Measurements from ENCODE around the gene RUNX1. TPM values are rescaled to one million over a fixed set of nuclear protein-coding genes. Genes with fewer than 3 reads are reported as not detected.

The RUNX1 gene
- total and polyA plus RNA-seq, 2 of the 13 experiments (the other 11 are each of a cell fraction or from before 2014, with no cell fraction given): 5.4 to 6.4 TPM

DNA sequence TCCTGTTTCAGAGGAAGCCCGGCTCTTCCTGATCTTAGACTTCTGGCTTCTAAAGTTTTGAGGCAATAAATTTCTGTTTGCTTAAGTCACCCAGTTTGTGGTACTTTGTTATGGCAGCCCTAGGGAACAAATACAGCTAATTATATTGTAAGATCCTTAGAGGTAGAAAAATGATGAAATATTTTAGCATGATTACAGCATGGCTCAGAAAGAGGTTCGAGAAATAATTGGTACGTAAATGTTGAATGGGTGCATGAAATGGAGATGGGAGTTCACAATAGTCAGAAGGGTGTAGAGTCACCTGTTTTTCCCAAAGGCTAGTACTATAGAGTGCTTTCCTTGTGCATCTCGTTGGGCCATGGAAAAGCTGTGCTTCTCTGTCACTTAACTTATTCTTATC, 123.5 kb downstream of the RUNX1 start:
- DNase-seq (ENCODE audit: low spot score): no peak
- H3K27me3 ChIP-seq (ENCODE audit: control insufficient read depth in 1 of 2, insufficient read depth in 2 of 2, low read length in 2 of 2): no peaks in the 10 kb centered on the region
- no peak for TF ChIP-seq ZNF547 (CRISPR knock-in tag; IDR thresholded peaks at IDR 0.05)
- TF ChIP-seq, protein P1, sequence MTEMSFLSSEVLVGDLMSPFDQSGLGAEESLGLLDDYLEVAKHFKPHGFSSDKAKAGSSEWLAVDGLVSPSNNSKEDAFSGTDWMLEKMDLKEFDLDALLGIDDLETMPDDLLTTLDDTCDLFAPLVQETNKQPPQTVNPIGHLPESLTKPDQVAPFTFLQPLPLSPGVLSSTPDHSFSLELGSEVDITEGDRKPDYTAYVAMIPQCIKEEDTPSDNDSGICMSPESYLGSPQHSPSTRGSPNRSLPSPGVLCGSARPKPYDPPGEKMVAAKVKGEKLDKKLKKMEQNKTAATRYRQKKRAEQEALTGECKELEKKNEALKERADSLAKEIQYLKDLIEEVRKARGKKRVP (CRISPR knock-in tag; IDR thresholded peaks at IDR 0.05): peak in 1 of 2 experiments; percentile 25; a peak in 1 of 4 replicates
- ChIA-PET CTCF (ENCODE audit: low intra/inter-chr PET ratio, low total read pairs) (no interaction called here), POLR2A (no interaction called here)
- no peak overlapping the region for H3K4me2 ChIP-seq (ENCODE audit: low read depth, low read length)
- H3K9ac ChIP-seq (ENCODE audit: insufficient read depth, low read depth, low read length): no peak overlapping the region
- intact Hi-C loops (cut with micrococcal nuclease; ENCODE audit: unreplicated experiment) (no loop called here), in situ Hi-C loops (cut with HindIII; ENCODE audit: extremely low pct_ligation_motif_present, low pct_unique_long_range_greater_than_20kb) (no loop called here)
- no peaks in the 10 kb centered on the region for H4K20me1 ChIP-seq (ENCODE audit: insufficient read depth, low read length)
- no peaks in the 10 kb centered on the region for H3K79me2 ChIP-seq (ENCODE audit: insufficient read depth, low read length)
- BruUV-seq (replicated peaks): no TSS peak
- no peak overlapping the region for H3K27ac ChIP-seq (ENCODE audit: extremely low read length, insufficient read depth, low read length)
- no peak for FAIRE-seq
- peaks cover 28% of the 10 kb centered on the region for H3K4me1 ChIP-seq (ENCODE audit: insufficient read depth, low read length)
- ATAC-seq: no peak
- no peak overlapping the region for H2AFZ ChIP-seq (ENCODE audit: low read length)
- H3K4me3 ChIP-seq (replicated peaks in 1 of 3; ENCODE audit: insufficient read depth in 1 of 3, low read depth in 2 of 3, low read length in 3 of 3): no peak overlapping the region
- 73% methylated on average over 4 of the region's 4 CpGs for WGBS (ENCODE audit: low lambda C conversion rate)
- H3K9me3 ChIP-seq (ENCODE audit: low read length): no peaks in the 10 kb centered on the region
- H3K36me3 ChIP-seq (replicated peaks in 1 of 2; ENCODE audit: control insufficient read depth in 1 of 2, insufficient read depth in 2 of 2, low read length in 2 of 2): no peaks in the 10 kb centered on the region

DNA sequence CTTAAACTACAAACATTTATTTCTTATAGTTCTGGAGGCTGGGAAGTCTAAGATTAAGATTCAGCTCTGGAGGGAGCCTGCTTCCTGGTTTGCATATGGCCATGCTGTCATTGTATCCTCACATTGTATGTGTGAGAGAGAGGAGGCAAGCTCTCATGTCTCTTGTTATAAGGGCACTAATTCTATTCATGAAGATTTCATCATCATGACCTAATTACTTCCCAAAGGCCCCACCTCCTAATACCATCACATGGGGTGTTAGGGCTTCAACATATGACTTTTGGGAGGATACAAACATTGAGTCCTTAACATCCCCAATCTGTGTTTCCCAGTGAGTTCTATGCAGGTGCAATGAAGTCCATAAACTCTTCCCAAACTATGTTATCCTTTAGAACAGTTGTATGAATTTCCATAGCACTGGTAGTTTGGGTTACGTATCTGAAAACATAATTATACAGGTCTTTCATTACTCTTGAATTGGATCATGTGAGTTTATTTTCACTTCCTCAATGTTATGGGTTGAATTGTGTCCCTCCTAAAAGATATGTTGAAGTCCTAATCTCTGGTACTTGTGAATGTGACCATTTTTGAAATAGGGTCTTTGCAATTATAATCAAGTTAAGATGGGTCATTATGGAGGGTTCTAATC, 124.2 kb downstream of the RUNX1 start:
- no peak for FAIRE-seq

More for the DNA sequence above, 124.2 kb downstream of the RUNX1 start:
- Histone ChIP-seq H3K27me3 (ENCODE audit: control insufficient read depth in 1 of 2, insufficient read depth in 2 of 2, low read length in 2 of 2) (no peaks in the 10 kb centered on the region), H3K36me3 (replicated peaks in 1 of 2; ENCODE audit: control insufficient read depth in 1 of 2, insufficient read depth in 2 of 2, low read length in 2 of 2) (no peaks in the 10 kb centered on the region), H4K20me1 (ENCODE audit: insufficient read depth, low read length) (no peaks in the 10 kb centered on the region), H2AFZ (ENCODE audit: low read length) (no peak overlapping the region), H3K4me3 (replicated peaks in 1 of 3; ENCODE audit: insufficient read depth in 1 of 3, low read depth in 2 of 3, low read length in 3 of 3) (no peak overlapping the region), H3K79me2 (ENCODE audit: insufficient read depth, low read length) (no peaks in the 10 kb centered on the region), H3K4me1 (ENCODE audit: insufficient read depth, low read length) (peaks cover 28% of the 10 kb centered on the region), H3K9me3 (ENCODE audit: low read length) (no peaks in the 10 kb centered on the region), H3K9ac (ENCODE audit: insufficient read depth, low read depth, low read length) (no peak overlapping the region), H3K4me2 (ENCODE audit: low read depth, low read length) (no peak overlapping the region), H3K27ac (ENCODE audit: extremely low read length, insufficient read depth, low read length) (no peak overlapping the region)
- no TSS peak for BruUV-seq (replicated peaks)
- ChIA-PET POLR2A (no interaction called here), CTCF (ENCODE audit: low intra/inter-chr PET ratio, low total read pairs) (no interaction called here)
- ATAC-seq (no peak), DNase-seq (ENCODE audit: low spot score) (no peak)
- intact Hi-C loops (cut with micrococcal nuclease; ENCODE audit: unreplicated experiment): no loop called here
- WGBS (ENCODE audit: low lambda C conversion rate): 95% methylated on average over 1 of the region's 1 CpG
- in situ Hi-C loops (cut with HindIII; ENCODE audit: extremely low pct_ligation_motif_present, low pct_unique_long_range_greater_than_20kb): no loop called here
- TF ChIP-seq, protein P2, sequence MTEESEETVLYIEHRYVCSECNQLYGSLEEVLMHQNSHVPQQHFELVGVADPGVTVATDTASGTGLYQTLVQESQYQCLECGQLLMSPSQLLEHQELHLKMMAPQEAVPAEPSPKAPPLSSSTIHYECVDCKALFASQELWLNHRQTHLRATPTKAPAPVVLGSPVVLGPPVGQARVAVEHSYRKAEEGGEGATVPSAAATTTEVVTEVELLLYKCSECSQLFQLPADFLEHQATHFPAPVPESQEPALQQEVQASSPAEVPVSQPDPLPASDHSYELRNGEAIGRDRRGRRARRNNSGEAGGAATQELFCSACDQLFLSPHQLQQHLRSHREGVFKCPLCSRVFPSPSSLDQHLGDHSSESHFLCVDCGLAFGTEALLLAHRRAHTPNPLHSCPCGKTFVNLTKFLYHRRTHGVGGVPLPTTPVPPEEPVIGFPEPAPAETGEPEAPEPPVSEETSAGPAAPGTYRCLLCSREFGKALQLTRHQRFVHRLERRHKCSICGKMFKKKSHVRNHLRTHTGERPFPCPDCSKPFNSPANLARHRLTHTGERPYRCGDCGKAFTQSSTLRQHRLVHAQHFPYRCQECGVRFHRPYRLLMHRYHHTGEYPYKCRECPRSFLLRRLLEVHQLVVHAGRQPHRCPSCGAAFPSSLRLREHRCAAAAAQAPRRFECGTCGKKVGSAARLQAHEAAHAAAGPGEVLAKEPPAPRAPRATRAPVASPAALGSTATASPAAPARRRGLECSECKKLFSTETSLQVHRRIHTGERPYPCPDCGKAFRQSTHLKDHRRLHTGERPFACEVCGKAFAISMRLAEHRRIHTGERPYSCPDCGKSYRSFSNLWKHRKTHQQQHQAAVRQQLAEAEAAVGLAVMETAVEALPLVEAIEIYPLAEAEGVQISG (CRISPR knock-in tag; IDR thresholded peaks at IDR 0.05): no peak
- TF ChIP-seq, protein P3, sequence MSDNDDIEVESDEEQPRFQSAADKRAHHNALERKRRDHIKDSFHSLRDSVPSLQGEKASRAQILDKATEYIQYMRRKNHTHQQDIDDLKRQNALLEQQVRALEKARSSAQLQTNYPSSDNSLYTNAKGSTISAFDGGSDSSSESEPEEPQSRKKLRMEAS (IDR thresholded peaks at IDR 0.05): no peak
- TF ChIP-seq YY1 (IDR thresholded peaks at IDR 0.05; ENCODE audit: insufficient read depth, insufficient replicate concordance, low read depth, low read length) (no peak), SOX13 (IDR thresholded peaks at IDR 0.05) (no peak), SOX13 (CRISPR knock-in tag; conservative IDR thresholded peaks at IDR 0.05 in 1 of 2, IDR thresholded peaks at IDR 0.05 in 1 of 2) (no peak), SYNCRIP (IDR thresholded peaks at IDR 0.05; ENCODE audit: insufficient read depth, low read depth, low read length) (no peak), ADNP (CRISPR knock-in tag; IDR thresholded peaks at IDR 0.05) (no peak)

Measured in HepG2 (cell line).